Stimulated activated CD4-positive, alpha-beta T cell treated with anti-CD3 and anti-CD28 coated beads, TNF-alpha, amount 100 ng/mL, for 4 hours (primary cell): Measurements from ENCODE around the gene HSP90AA1.
"Not testable (repeated sequence)": the region's sequence is repeated elsewhere in the genome, so short reads cannot be mapped to it uniquely, and the experiment has no call there.

Experiments used
- DNase-seq, 3 experiments: peaks; one replicate each; pipeline ENCODE4 v3.0.0-alpha.2; 2020; ENCODE audit warnings: low read depth in 3 of 3

The HSP90AA1 gene

GRCh38 chr14:102066041-102066451 lies 20.8 kb downstream of the HSP90AA1 start:
- DNase-seq = no peak

GRCh38 chr14:102064590-102064989 lies 22.3 kb downstream of the HSP90AA1 start:
- DNase-seq = not testable (repeated sequence)

GRCh38 chr14:102063808-102064429 lies 22.9 kb downstream of the HSP90AA1 start:
- DNase-seq = no peak

GRCh38 chr14:102063109-102063807 lies 23.6 kb downstream of the HSP90AA1 start:
- DNase-seq = peak; percentile 35 to 41 (median 35)

DNA sequence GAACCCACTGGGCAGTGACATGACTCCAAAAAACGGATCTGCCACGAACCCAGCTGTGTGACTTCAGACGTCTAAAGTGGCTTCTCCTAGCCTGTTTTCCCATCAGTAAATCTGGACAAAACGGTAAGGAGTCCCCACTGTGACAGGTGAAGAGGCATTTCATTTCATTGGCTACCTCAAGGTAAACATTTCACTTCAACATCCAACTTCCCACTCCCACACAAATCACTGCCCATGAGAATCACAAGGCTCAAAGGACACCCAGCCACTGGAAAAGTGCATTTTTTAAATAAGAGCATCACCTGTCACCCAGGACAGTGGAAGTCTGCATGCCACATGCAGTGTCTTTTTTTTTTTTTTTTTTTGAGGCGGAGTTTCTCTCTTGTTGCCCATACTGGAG lies 27.9 kb downstream of the HSP90AA1 start:
- no peak for DNase-seq

DNA sequence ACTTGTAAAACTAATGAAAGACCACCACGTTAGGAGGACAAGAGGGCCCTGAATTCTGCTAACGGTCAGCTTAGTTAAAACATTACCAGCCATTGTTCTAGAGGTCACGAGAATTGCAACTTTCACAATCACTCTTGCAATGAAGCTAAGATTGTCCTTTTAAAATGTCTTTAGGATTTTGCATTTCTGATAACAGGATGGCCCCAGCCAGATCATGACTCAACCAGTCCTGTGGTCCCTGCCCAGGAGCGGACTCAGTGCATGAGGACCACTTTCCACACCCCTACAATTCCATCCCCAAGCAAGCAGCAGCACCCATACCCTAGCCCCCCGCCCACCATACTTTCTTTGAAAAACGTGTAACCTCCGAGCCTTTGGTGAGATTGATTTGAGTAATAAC lies 28.7 kb downstream of the HSP90AA1 start:
- DNase-seq = no peak

- no peak for DNase-seq
Observed at GRCh38 chr14:102057480-102058114, 29.2 kb downstream of the HSP90AA1 start.

GRCh38 chr14:102056694-102057442 lies 30.0 kb downstream of the HSP90AA1 start:
- no peak for DNase-seq

DNA sequence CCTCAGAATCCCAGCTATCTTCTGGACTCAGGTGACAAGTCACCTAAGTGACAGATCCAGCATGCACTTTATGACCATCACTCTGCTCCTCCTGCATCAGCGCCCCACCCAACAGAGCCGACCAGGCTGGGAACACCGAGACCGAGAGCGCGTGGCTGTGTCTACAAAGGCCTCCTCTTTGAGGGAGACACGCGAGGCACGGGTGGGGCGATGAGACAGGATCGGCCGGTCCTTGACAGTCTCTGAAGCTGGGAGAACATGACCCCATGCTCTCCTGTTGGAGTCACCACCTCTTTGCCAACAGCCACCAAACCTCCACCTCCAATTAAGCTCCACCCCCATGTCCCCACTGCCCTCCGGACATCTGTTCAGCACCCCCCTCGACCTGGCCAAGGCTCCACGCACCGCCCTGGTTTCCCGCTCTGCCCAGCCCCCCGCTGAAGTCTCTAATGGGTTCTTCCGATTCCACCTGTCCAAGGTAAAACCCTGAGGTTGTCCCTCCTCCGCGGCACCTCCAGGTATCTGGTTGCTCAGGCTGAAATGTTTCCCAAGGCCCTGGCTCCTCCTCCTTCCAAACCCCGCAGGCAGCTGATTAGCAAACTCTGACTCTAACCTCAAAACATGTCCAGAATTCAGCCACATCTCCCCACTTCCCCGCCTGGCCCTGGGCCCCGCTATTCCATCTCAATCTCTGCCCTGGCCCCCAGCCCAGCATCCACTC lies 31.5 kb downstream of the HSP90AA1 start:
- DNase-seq = no peak

- DNase-seq = no peak
Observed at GRCh38 chr14:102052522-102052921, 34.3 kb downstream of the HSP90AA1 start.

GRCh38 chr14:102050625-102051024 lies 36.2 kb downstream of the HSP90AA1 start:
- DNase-seq = no peak

DNA sequence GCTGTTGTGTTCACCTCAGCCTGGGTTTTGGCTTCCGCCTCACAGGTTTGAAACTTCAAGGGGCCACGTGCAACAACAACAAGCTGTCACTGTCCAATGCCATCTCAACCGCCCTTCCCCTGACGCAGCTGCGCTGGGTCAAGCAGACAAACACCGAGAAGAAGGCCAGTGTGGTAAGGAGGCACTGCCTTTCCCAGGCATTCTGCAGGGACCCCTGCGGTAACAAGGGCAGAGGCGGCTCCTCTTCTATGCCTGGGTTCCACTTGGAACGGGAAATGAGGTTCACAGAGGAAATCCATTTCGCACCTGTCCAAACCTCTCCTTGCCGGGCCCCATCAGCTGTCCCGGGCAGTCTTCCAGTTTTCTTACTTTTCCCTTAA lies 36.8 kb downstream of the HSP90AA1 start:
- DNase-seq = no peak

GRCh38 chr14:102049258-102050025 lies 37.4 kb downstream of the HSP90AA1 start:
- no peak for DNase-seq

- no peak for DNase-seq
Observed at GRCh38 chr14:102047808-102048540, 38.9 kb downstream of the HSP90AA1 start.

DNA sequence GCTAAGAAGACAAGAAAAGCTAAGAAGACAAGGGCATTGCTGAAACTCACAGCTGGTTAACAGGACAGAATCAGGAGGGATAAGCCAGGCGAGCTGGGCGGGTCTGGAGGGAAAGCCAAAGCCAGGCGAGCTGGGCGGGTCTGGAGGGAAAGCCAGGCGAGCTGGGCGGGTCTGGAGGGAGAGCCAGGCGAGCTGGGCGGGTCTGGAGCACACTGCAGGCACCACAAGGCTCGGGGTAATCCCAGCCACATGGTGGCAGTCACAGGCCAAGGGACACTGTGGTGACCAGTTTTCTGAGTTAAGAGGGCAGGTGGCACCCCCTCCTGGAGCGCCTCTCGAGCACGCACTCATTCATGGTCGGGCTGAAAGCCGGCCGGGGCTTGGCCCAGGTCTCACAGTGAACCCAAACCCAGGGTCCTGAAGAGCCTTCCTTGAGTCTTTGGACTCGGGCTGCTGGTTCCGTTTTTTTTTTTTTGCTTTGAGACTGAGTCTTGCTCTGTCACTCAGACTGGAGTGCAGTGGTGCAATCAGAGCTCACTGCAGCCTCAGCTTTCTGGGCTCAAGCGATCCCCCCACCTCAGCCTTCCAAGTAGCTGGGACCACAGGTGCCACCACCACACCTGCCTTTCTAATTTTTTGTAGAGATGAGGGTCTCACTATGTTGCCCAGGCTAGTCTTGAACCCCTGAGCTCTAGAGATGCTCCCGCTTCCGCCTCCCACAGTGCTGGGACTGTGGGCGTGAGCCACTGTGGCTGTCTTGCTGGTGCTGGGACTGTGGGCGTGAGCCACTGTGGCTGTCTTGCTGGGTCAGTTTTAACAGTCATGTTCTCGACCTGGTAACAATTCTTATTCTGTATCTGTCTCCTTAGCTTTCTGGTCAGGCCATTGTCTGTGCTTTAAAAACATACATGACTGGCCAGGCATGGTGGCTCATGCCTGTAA lies 40.2 kb downstream of the HSP90AA1 start:
- no peak for DNase-seq

GRCh38 chr14:102044566-102044965 lies 42.3 kb downstream of the HSP90AA1 start:
- no peak for DNase-seq

DNA sequence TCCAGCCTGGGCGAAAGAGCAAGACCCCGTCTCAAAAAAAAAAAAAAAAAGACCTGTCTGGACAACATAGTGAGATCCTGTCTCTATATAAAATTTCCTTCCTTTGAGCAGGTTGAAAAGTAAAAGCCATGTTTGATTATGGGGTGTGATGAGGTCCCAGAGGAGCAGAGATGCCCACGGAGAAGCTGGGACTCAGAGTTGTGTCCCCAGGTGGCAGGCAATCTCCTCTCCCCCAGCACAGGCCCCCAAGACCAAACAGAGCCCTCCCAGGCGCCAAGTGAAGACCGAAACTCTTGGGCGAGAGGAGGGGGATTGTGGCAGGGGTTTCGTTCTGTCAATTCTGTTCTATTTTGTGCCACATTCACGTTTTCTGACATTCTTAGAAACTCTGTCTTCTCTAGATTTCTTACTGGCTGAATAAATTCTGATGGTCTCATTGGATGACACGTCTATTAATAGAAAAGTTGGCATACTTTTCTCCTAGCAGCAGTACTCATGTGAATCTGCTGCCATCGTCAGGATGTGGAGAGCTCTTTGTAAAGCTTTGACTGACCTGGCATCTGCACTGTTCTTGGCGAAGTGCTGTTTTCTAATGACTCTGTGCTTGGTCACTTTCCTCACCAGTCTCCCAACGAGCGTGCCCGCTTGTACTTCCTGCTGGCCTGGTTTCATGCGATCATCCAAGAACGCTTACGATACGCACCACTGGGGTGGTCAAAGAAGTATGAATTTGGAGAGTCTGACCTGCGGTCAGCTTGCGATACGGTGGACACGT lies 43.4 kb downstream of the HSP90AA1 start:
- DNase-seq = no peak

- no peak for DNase-seq
Observed at GRCh38 chr14:102042699-102043098, 44.1 kb downstream of the HSP90AA1 start.
